HG02610 (cell line): ENCODE results near the gene RXFP1.

Source experiments
- ATAC-seq: cut with Tn5 transposase; IDR thresholded peaks from one replicate; pipeline ENCODE4 v1.9.1; 2021; ENCODE audit warnings: mild to moderate bottlenecking, moderate library complexity; ENCODE audit not compliant: unreplicated experiment

The RXFP1 gene

DNA sequence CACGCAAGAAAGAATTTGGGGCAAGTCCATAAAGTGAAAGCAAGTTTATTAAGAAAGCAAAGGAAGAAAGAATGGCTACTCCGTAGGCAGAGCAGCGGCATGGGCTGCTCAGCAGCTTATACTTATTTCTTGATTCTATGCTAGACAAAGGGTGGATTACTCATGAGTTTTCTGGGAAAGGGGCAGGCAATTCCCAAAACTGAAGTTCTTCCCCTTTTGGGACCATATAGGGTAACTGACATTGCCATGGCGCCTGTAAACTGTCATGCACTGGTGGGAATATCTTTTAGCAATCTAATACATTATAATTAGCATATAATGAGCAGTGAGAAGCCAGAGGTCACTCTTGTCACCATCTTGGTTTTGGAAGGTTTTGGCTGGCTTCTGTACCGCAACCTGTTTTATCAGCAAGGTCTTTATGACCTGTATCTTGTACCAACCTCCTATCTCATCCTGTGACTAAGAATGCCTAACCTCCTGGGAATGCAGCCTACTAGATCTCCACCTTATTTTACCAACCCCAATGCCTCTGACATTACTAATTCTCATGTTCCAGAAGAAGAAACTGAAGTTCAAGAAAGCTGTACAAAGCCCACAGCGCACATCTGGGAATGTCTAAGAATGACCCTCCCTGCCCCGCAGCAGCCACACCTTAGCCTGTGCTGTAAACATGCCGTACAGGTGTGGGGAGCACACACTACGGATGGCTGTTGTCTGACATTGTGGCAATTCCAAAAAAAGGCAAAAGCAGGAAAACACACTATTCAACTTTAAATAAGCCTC is 18.6 kb downstream of the RXFP1 start:
- ATAC-seq: no peak

DNA sequence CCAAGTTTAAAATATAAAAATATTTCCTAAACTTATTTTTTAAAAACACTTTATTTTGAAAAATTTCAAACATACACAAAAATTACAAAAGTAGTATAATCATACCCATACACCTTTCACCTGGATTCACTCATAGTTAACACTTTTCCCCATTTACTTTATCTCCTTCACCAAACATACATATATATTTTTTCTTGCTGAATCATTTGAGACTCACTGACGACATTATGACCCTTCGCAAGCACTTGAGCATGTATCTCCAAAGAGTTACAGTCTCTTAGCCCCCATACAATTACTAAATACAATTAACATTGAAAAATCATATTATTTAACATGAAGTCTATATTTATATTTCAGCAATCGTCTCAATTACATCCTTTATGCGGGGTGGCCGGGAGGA is 19.8 kb downstream of the RXFP1 start:
- no peak for ATAC-seq

DNA sequence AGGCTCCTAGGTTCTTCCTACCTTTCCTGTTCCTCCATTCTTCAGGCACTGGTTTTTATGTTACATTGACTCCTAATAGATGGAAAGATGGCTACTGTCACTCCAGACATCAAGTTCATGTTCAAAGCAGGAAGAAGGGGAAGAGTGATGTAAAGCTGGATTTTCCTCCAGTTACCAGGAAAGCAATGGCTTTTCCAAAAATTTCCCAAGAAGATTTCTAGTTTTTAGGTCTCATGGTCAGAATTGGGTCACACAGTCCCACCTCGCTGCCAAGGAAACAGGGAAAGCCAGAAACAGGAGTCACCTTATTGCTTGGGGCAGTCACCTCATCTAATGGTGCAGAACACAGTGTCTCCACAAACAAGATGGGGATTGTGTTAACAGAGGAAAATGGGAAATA is 21.5 kb downstream of the RXFP1 start:
- no peak for ATAC-seq

DNA sequence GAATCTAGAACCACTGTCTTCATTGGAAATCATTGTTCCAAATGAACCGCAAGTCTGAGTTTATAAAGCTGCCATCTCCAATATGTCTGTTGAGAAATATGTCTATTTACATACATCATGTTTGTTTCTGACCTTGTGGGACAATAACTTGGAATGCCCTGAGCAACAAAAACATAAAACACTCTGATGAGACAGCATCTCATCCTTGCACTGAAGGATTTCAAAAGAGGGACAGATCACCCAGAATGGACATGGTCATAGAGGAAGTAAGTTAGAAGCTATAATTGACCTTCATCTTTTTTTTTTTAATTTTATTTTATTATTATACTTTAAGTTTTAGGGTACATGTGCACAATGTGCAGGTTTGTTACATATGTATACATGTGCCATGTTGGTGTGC is 22.5 kb downstream of the RXFP1 start:
- ATAC-seq: no peak

DNA sequence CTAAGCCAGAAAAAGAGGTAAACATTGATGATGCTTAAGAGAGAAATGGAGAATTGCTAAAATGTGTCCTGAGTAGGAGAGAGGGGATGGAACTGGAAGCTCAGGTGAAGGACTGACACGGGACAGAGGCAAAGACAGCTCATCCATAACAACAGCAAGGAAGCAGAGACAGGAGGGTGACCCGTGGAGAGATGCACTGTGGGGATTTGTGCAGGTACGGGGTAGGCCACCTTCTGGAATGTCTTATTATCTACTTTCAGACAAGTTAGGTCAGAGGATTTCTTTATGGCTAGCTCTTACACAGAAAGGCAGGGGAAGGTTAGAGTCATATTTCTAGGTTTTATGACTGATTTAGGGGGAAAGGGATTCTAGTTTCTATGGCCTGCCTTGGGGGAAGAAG is 31.7 kb downstream of the RXFP1 start:
- ATAC-seq: no peak

DNA sequence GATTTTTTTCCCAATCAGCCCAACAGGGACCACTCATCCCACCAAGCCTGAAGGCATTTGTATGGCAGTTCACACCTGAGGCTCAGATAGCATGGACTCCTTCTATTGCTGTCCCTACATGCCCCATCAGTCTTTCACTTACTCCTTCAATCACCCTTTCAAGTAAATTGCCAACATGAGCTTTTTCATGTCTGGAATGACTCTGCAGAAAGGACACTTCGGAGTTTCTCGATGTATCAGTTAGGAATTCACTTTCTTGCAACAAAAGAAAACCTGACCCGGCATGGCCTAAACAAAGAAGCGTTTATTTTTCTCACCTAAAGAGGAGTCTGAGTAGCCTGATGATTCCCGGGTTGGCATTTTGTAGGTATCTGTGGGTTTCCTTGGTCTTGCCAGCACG is 38.6 kb downstream of the RXFP1 start:
- no peak for ATAC-seq

DNA sequence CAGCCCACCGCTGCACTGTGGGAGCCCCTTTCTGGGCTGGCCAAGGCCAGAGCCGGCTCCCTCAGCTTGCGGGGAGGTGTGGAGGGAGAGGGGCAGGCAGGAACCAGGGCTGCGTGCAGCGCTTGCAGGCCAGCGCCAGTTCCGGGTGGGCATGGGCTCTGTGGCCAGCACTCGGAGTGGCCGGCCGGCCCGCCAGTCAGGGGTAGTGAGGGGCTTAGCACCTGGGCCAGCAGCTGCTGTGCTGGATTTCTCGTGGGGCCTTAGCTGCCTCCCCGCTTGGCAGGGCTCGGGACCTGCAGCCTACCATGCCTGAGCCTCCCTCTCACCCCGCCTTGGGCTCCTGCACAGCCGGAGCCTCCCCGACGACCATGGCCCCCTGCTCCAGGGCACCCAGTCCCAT is 45.2 kb downstream of the RXFP1 start:
- no peak for ATAC-seq

DNA sequence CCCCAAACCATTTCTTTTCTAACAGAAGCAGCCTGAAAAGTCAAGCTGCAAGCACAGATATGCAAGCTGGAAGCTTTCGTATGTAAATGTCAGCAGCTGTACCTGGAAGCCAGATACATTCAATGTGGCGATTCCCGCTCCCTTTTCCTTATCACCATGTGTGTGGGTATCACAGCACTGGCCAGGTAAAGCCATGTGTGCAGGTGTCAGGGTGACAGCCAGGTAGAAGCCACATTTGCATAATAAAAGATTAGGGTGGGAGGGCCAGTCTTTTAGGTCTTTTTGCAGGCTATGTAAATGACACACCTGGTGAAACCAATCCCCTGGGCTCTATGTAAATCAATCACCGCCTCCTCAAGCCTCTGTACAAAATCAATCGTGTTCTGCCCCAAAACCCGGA is 50.1 kb downstream of the RXFP1 start:
- no peak for ATAC-seq

DNA sequence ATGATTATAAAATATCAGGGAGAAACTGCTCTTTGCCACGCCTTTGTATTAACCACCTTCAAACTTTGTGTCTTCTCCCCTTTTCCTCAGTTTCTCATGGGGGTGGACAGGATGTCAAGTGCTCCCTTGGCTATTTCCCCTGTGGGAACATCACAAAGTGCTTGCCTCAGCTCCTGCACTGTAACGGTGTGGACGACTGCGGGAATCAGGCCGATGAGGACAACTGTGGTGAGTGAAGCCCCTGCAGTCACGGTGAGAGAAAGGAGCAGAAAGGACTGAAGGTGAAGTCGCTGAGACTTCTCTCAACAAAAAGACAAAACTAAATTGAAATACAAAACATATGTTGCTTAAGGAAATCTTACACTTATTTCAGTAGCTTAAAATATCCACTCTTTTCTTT is 50.9 kb downstream of the RXFP1 start:
- ATAC-seq: no peak

DNA sequence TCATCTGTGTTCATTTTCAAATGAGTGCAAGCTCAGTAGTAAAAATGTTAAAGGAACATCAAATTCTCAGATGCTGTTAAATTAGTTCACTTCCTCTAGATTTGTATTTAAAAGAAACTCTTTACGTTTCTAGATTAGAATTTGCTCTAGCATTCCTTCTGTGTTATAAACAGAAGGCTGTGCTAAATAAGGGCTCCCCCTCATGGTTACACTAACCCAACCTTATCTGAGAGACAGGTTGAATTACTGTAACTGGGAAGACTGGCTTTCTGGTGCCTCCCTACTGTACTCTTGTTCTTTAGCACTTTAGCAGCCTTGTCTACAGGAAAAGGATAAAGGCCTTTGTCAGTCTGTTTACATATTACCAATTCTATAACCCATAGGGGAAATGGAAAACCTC is 56.8 kb downstream of the RXFP1 start:
- no peak for ATAC-seq

DNA sequence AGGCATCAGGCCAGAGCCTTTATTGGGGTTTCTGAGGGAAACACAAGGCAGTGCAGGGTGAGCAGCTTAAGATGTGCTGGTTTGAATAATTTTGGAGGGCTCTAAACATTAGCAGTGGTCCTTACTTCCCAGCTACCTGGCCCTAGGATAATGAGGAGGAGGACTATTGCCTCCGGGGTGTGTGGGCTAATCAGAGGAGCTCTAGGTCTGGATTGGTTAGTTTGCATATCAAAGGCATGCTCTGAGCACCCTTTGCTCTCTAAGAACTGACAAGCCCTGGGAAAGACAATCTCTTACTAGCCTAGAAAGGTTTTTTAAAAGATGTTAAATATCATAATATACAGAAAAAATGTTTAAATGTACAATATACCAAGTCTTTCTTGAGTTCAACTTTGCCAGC is 58.4 kb downstream of the RXFP1 start:
- ATAC-seq: no peak

DNA sequence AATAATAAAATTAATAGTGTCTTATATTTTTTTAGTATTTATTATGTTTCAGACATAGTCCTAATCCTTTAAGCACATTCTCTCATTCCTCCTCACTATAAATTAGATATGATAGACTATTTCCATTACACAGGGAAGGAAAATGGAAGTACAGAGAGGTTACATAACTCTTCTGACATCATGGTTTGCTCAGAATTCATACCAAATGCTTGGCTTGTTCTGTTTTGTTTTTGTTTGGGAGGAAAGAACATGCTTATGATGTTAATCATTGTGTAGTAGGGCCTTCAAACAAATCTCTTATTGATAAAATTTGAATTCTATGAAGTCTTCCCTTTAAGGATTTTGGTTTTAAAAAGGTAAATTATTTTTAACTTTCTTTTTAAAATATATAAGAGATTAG is 59.5 kb downstream of the RXFP1 start:
- ATAC-seq: no peak

DNA sequence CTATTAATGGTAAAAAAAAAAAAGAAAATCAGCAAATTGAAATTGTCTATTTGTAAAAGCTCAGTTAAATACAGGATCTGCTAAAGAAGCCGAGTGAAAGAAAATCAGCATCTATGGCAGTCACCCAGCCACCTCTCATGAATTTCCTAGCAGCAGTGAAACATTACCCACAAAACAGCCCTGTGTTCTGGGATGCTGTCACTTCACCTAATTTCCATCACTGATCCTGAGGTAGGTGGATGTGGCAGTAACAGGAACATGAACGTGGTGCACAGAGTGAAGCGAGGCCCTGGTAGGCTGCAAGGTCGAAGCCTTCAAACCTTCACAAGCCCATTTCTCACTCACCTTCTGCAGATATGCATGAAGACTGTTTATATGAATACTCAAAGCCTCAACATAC is 65.2 kb downstream of the RXFP1 start:
- ATAC-seq: no peak

DNA sequence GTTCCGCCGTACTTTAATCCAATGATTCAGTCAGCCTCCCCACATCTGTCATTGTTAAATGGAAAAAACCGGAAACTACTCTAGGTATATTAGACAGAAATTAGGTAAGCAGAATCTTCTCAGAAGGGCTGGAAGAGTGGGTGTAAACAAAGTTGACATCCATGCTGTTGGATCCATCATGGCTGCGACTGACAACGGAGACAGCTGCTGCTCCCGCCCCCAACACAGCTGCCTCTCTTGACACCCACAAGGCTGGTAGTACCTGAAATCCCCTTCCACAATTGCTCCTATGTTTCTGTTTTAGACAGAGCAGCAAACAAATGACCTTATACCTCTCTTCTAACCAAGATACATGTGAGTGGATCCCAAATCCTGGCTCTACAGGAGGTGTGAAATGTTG is 66.6 kb downstream of the RXFP1 start:
- no peak for ATAC-seq

DNA sequence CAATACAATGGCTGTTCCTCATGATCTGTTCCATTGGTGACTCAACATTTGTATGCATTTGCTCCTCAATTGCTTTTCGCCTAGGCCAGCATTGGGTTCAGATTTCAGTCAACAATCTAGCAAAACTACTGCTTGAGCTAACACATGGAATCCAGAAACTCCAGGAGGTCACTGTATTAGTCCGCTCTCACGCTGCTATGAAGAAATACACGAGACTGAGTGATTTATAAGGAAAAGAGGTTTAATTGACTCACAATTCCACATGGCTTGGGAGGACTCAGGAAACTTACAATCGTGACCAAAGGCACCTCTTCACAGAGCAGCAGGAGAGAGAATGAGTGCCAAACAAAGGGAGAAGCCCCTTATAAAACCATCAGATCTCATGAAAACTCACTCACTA is 67.1 kb downstream of the RXFP1 start:
- no peak for ATAC-seq

DNA sequence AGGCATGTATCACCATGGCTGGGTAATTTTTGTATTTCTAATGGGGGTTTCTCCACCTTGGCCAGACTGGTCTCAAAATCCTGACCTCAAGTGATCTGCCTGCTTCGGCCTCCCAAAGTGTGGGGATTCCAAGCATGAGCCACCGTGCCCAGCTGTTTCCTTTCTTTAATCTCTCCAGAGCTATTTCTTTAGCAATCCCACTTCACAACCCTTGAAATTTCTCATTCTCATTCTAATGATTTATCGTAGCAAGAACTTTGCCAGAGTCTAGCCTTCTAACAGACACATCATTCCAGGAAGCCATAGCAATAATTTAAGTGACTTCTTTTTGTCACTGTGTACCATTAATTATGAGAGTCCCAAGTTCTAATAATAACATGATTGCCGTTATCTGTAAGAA is 68.6 kb downstream of the RXFP1 start:
- no peak for ATAC-seq

DNA sequence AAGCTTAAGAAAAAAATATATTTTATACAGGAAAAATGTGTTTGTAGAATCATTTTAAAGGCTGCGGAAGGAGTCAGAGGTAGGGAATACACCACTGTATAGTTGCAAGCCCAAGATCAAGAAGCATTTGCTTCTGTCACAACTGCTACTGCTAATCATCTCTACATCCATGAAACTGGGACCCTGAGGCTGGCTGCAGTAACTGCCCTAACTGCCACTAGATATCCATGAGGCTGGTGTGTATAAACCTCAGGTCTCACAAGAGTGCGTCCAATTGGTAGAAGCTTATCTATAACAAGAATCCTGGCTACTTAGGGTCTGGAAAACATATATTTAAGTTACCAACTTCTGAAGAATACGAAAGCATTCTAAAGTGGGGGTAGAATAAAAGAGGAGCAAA is 69.1 kb downstream of the RXFP1 start:
- ATAC-seq: no peak

DNA sequence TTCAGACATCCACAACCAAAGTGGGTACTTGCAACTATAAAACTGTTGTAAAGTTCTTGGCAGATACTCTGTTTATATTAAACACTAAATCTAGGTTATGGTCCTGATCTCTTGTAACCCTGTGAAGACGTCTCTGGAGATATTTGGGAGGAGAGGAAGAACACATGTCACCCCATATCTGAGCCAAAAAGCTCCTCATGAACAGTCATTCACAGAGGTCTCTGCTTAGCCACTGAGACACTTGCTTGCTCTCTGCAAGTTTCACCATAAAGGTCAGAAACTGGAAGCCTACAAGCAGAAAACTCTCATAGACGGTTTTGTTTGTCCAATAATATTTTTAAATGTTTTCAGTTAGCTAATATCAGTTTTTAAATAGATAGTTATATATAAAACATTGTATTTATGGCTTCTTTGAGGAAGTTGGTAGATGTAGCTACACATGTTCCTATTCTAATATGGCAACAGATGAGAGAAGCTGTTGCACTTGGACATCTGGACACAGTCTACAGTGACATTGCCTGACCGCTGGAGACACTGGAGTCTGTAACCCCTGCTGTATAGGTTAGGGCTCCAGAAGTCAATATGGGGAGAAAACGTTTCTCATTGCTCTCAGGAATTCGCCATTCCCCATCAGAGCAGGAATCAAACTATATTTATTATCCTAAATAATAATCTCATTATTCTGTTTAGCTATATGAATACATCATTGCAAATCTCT is 76.4 kb downstream of the RXFP1 start:
- no peak for ATAC-seq

DNA sequence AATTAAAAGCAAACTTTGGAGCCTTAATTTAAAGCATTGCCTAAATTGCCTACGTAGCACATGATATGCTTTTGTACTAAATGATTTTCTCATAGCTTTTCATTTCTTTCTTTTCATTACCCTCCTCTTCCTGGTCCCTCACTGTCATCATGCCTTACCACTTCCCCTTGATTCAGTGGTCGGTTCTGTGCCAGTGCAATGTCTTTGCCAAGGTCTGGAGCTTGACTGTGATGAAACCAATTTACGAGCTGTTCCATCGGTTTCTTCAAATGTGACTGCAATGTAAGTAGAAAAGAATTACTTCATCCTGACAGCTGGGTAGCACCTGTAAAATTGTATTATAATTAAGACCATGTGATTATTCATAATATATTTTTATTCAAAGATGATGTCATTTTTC is 77.5 kb downstream of the RXFP1 start:
- no peak for ATAC-seq

DNA sequence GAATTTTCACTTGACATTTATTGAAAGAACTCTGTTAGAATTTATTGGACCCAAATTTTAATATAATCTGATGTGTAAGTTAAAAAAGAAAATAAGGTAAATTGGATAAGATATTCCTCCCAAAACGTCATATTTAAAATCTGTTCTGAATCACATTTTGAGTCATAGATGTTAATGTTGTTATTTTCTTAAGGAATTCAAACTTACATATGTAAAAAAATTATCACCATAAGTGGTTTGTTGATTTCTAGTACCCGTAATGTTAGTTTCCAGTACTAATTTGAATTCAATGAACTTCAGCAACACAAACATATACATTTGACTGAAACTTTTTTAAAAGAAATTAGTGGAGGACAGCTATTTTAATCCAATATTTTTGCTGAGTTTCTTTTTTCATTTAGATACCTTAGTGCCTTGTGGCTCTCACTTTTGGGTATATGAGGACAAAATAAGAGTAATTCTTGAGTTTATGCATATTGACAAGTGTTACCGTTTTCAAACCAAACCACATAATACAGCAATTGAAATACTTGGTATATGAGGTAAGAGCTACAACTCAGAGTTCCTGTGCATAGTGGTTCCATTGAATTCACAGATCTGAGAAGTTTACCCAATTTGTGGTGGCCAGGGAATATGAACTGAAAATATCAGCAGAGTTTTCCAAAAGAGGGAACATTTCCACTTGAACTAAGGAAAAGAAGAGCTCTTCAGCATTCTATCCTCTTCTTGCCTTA is 78.2 kb downstream of the RXFP1 start:
- ATAC-seq: no peak

DNA sequence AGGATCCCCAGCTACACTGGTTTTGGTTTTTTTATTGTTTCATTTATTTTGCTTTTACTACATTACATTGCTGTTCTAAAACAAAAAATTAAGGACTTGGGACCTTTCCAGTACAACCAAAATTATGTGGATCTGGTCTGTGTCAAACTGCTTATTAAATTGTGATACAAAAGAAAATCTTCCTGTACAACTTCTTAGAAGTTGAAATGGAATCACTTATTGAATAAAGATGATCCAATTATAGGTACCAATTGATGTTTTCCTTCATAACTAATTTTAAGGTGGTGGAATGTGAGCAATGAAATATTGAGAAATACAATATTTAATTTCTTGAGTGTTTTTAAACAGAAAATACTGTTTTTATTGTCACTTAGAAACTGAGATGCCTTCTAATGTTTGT is 82.7 kb downstream of the RXFP1 start:
- no peak for ATAC-seq

DNA sequence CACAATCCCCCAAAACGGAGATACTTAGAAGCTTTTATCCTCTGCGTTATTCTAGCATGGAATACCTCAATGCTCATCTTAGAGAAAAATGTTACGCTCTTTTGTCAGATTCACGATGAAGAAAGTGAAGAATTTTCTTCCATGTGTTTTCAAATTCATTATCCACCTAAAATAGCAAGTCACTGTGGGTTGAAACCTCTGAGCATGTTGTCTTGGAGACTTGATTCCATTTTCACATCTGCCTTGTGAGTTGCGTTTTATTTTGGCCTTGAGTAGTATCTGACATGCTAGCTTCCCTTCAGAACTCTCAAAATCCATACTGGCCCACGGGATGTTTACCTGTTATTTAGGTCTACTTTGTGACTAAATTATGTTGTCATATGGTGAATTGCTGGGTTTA is 83.7 kb downstream of the RXFP1 start:
- no peak for ATAC-seq
